Measurements from ENCODE around the gene BEND6. TPM values are rescaled to one million over a fixed set of nuclear protein-coding genes. Genes with fewer than 3 reads are reported as not detected.
A peak's percentile ranks its signal among the peaks of the same experiment; 100 is the strongest.

Gene BEND6
- total RNA-seq, 1 experiment from 2014 or later = not detected

DNA sequence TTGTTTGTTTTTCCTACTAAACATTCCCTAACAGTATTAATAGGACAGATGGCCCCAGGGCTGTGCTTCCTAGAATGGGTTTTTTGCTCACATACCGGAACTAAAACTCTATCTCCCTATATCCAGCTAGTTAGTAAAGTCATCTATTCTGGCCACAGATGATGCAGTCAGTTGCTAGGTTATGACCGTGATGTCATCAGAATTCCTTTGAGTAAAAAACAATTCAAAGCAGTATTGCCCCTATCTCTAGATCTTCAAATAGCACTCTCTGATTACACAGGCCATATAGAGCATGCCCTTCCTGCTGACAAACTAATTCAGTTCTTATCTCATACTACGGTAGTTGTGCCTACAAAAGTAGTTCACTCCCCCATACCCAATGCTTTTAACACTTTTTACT is 117.2 kb downstream of the BEND6 start:
- H3K4me3 ChIP-seq (ENCODE audit: low read depth, low read length) = no peak overlapping the region
- H3K4me1 Mint-ChIP-seq (ENCODE audit: low read depth, unreplicated experiment) = no peaks in the 10 kb centered on the region
- no peaks in the 10 kb centered on the region for H3K9me3 ChIP-seq
- H3K27me3 Mint-ChIP-seq (ENCODE audit: insufficient read depth, unreplicated experiment) = no peaks in the 10 kb centered on the region
- DNase-seq = peak in 1 of 2 experiments; percentile 13
- ChIA-PET POLR2A (no interaction called here), CTCF (no interaction called here)
- intact Hi-C loops (cut with micrococcal nuclease; ENCODE audit: unreplicated experiment) = no loop called here
- no peaks in the 10 kb centered on the region for H3K27me3 ChIP-seq (replicated peaks; ENCODE audit: control insufficient read depth, insufficient read depth, low read length)
- H3K27ac Mint-ChIP-seq (ENCODE audit: unreplicated experiment) = no peak overlapping the region
- no TSS peak for BruUV-seq (replicated peaks)
- no peak for TF ChIP-seq CTCF (IDR thresholded peaks at IDR 0.05; ENCODE audit: insufficient read depth in 1 of 2, low read depth in 1 of 2, low read length in 1 of 2, severe bottlenecking in 1 of 2, unreplicated experiment in 1 of 2)
- peaks cover 5% of the 10 kb centered on the region for H3K36me3 Mint-ChIP-seq (ENCODE audit: insufficient read depth, unreplicated experiment)
- peaks cover 11% of the 10 kb centered on the region; the same call in 1 of the 2 replicates for H3K4me1 ChIP-seq
- H3K4me3 Mint-ChIP-seq (ENCODE audit: unreplicated experiment) = no peak overlapping the region
- no peaks in the 10 kb centered on the region for H3K36me3 ChIP-seq (ENCODE audit: control insufficient read depth, insufficient read depth, low read length)
- H3K9me3 Mint-ChIP-seq (ENCODE audit: unreplicated experiment) = no peaks in the 10 kb centered on the region

GRCh38 chr6:57074383-57074782 is 119.5 kb downstream of the BEND6 start:
- DNase-seq = no peak
- Mint-ChIP-seq H3K36me3 (ENCODE audit: insufficient read depth, unreplicated experiment) (no peaks in the 10 kb centered on the region), H3K27ac (ENCODE audit: unreplicated experiment) (no peak overlapping the region), H3K27me3 (ENCODE audit: insufficient read depth, unreplicated experiment) (no peaks in the 10 kb centered on the region), H3K9me3 (ENCODE audit: unreplicated experiment) (no peaks in the 10 kb centered on the region), H3K4me3 (ENCODE audit: unreplicated experiment) (no peak overlapping the region), H3K4me1 (ENCODE audit: low read depth, unreplicated experiment) (peaks cover 7% of the 10 kb centered on the region)
- ChIA-PET CTCF (no interaction called here), POLR2A (no interaction called here)
- H3K36me3 ChIP-seq (ENCODE audit: control insufficient read depth, insufficient read depth, low read length) = no peaks in the 10 kb centered on the region
- intact Hi-C loops (cut with micrococcal nuclease; ENCODE audit: unreplicated experiment) = no loop called here
- no peak overlapping the region for H3K4me3 ChIP-seq (ENCODE audit: low read depth, low read length)
- BruUV-seq (replicated peaks) = no TSS peak
- no peaks in the 10 kb centered on the region for H3K27me3 ChIP-seq (replicated peaks; ENCODE audit: control insufficient read depth, insufficient read depth, low read length)
- peaks cover 16% of the 10 kb centered on the region for H3K4me1 ChIP-seq
- peaks cover 6% of the 10 kb centered on the region; the same call in 1 of the 2 replicates for H3K9me3 ChIP-seq
- no peak for TF ChIP-seq CTCF (IDR thresholded peaks at IDR 0.05; ENCODE audit: insufficient read depth in 1 of 2, low read depth in 1 of 2, low read length in 1 of 2, severe bottlenecking in 1 of 2, unreplicated experiment in 1 of 2)

DNA sequence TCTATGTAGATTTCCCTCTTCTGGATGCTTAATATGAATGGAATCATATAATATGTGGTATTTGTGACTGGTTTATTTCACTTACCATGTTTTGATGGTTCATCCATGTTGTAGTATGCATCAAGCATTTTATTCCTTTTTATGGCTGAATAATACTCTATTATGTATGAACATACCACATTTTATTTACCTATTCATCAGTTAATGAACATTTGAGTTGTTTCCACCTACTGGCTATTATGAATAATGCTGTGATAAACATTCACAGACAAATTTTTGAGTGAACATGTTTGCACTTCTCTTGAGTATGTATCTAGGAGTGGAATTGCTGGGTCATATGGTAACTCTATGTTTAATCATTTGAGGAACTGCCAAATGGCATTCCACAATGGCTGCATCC is 120.2 kb downstream of the BEND6 start:
- Histone ChIP-seq H3K27me3 (replicated peaks; ENCODE audit: control insufficient read depth, insufficient read depth, low read length) (no peaks in the 10 kb centered on the region), H3K36me3 (ENCODE audit: control insufficient read depth, insufficient read depth, low read length) (no peaks in the 10 kb centered on the region), H3K9me3 (peaks cover 9% of the 10 kb centered on the region), H3K4me1 (peaks cover 12% of the 10 kb centered on the region), H3K4me3 (ENCODE audit: low read depth, low read length) (no peak overlapping the region)
- CTCF ChIA-PET = no interaction called here
- intact Hi-C loops (cut with micrococcal nuclease; ENCODE audit: unreplicated experiment) = no loop called here
- Mint-ChIP-seq H3K27ac (ENCODE audit: unreplicated experiment) (no peak overlapping the region), H3K9me3 (ENCODE audit: unreplicated experiment) (no peaks in the 10 kb centered on the region), H3K4me3 (ENCODE audit: unreplicated experiment) (no peak overlapping the region), H3K27me3 (ENCODE audit: insufficient read depth, unreplicated experiment) (no peaks in the 10 kb centered on the region), H3K4me1 (ENCODE audit: low read depth, unreplicated experiment) (peaks cover 7% of the 10 kb centered on the region), H3K36me3 (ENCODE audit: insufficient read depth, unreplicated experiment) (no peaks in the 10 kb centered on the region)
- POLR2A ChIA-PET = no interaction called here
- no peak for TF ChIP-seq CTCF (IDR thresholded peaks at IDR 0.05; ENCODE audit: insufficient read depth in 1 of 2, low read depth in 1 of 2, low read length in 1 of 2, severe bottlenecking in 1 of 2, unreplicated experiment in 1 of 2)
- BruUV-seq (replicated peaks) = no TSS peak
- DNase-seq = no peak

Other genes with a start within 250 kb of the BEND6 start
- 10.5 and 12.9 TPM in 2 replicates for gene KIAA1586, start 91.6 kb downstream of the BEND6 start, total RNA-seq (2022)
- 57.6 and 62.3 TPM in 2 replicates for gene ZNF451, start 135.1 kb downstream of the BEND6 start, total RNA-seq (2022)
- gene BAG2, start 217.2 kb downstream of the BEND6 start, total RNA-seq (2022) = 9.5 and 10.4 TPM in 2 replicates

Data from Caco-2 (cell line).